GM12864 (cell line): Measurements from ENCODE around the gene ELMO3.

Source experiments
- DNase-seq: peaks from one replicate; pipeline ENCODE4 v3.0.0-alpha.2; 2011; ENCODE audit warnings: low read depth
- H3K4me3 ChIP-seq: 2 replicates; pipeline ENCODE4 v1.5.1; 2011; ENCODE audit warnings: mild to moderate bottlenecking, low read depth, low read length, control low read depth
- CTCF ChIP-seq: IDR thresholded peaks from 2 replicates; pipeline ENCODE4 v1.5.1; 2011; ENCODE audit warnings: low read depth, mild to moderate bottlenecking, moderate library complexity, low read length, control low read depth, inconsistent platforms; ENCODE audit errors: missing control alignments

The ELMO3 gene

GRCh38 chr16:67237396-67238277 is 38.7 kb downstream of the ELMO3 start:
- no peak for TF ChIP-seq CTCF
- DNase-seq, result no peak
- H3K4me3 ChIP-seq, result no peak overlapping the region

- H3K4me3 ChIP-seq, result no peak overlapping the region
- DNase-seq, result no peak
- no peak for TF ChIP-seq CTCF
Observed at GRCh38 chr16:67238278-67238575, 39.3 kb downstream of the ELMO3 start.

GRCh38 chr16:67238806-67239470 is 40.0 kb downstream of the ELMO3 start:
- no peak overlapping the region for H3K4me3 ChIP-seq

GRCh38 chr16:67240506-67240905 is 41.6 kb downstream of the ELMO3 start:
- no peak for TF ChIP-seq CTCF
- no peak for DNase-seq
- no peak overlapping the region for H3K4me3 ChIP-seq

More at GRCh38 chr16:67238806-67239470, 40.0 kb downstream of the ELMO3 start:
- no peak for TF ChIP-seq CTCF
- DNase-seq, result no peak

GRCh38 chr16:67241008-67241900 is 42.3 kb downstream of the ELMO3 start:
- no peak for TF ChIP-seq CTCF
- DNase-seq, result no peak
- H3K4me3 ChIP-seq, result no peak overlapping the region

- TF ChIP-seq CTCF, result no peak
- H3K4me3 ChIP-seq, result no peak overlapping the region
- no peak for DNase-seq
Observed at GRCh38 chr16:67242138-67242730, 43.3 kb downstream of the ELMO3 start.
